Mesenchymal stem cell (in vitro differentiated cells and primary cell): Measurements from ENCODE around the gene SYNE4.

Experiments
- DNase-seq: peaks from one replicate; pipeline ENCODE4 v3.0.0-alpha.2; 2013
- H2AFZ ChIP-seq: one replicate; pipeline ENCODE4 v1.6.1; 2013; ENCODE audit warnings: low read depth, mild to moderate bottlenecking, control low read depth, inconsistent platforms, low read length, moderate library complexity
- H2AK5ac ChIP-seq: 2 replicates; pipeline ENCODE4 v1.6.1; 2013; ENCODE audit warnings: low read length, moderate library complexity, mild to moderate bottlenecking, inconsistent platforms; ENCODE audit not compliant: severe bottlenecking
- H2BK120ac ChIP-seq: one replicate; pipeline ENCODE4 v1.6.1; 2013; ENCODE audit warnings: low read depth, mild to moderate bottlenecking, inconsistent platforms, low read length, moderate library complexity
- H2BK12ac ChIP-seq, 2 experiments: one replicate each; pipeline ENCODE4 v1.6.1; 2013; ENCODE audit warnings: inconsistent platforms in 2 of 2, low read length in 2 of 2, mild to moderate bottlenecking in 2 of 2, moderate library complexity in 2 of 2, control low read depth in 1 of 2
- H2BK15ac ChIP-seq: one replicate; pipeline ENCODE4 v1.6.1; 2013; ENCODE audit warnings: mild to moderate bottlenecking, low read depth, inconsistent platforms; ENCODE audit not compliant: poor library complexity, severe bottlenecking
- H2BK5ac ChIP-seq: 2 replicates; pipeline ENCODE4 v1.6.1; 2013; ENCODE audit warnings: low read depth, mild to moderate bottlenecking, low read length, control low read depth, inconsistent platforms; ENCODE audit not compliant: poor library complexity, severe bottlenecking
- H3K14ac ChIP-seq, 2 experiments: one replicate each; pipeline ENCODE4 v1.6.1; 2013; ENCODE audit warnings: inconsistent platforms in 2 of 2, low read length in 2 of 2, control low read depth in 1 of 2, mild to moderate bottlenecking in 1 of 2, moderate library complexity in 1 of 2
- H3K18ac ChIP-seq, 2 experiments: one replicate each; pipeline ENCODE4 v1.6.1; 2013; ENCODE audit warnings: inconsistent platforms in 2 of 2, low read length in 2 of 2, control low read depth in 1 of 2, low read depth in 1 of 2, mild to moderate bottlenecking in 1 of 2
- H3K23ac ChIP-seq, 2 experiments: one replicate each; pipeline ENCODE4 v1.6.1; 2013; ENCODE audit warnings: inconsistent platforms in 2 of 2, low read length in 2 of 2, mild to moderate bottlenecking in 2 of 2, moderate library complexity in 2 of 2, control low read depth in 1 of 2
- H3K27ac ChIP-seq: 2 replicates; pipeline ENCODE4 v1.5.1; 2013; ENCODE audit warnings: mild to moderate bottlenecking, moderate library complexity, low read length, control low read depth, inconsistent platforms; ENCODE audit not compliant: poor library complexity, severe bottlenecking
- H3K27me3 ChIP-seq, 2 experiments: 2 replicates each; pipeline versions ENCODE4 v1.6.1 to v1.7.0; 2013; ENCODE audit warnings: low read length in 2 of 2, mild to moderate bottlenecking in 2 of 2, moderate library complexity in 2 of 2, control low read depth in 1 of 2, inconsistent platforms in 1 of 2; ENCODE audit not compliant: control insufficient read depth in 1 of 2, insufficient read depth in 1 of 2
- H3K36me3 ChIP-seq, 2 experiments: 2 replicates each; pipeline versions ENCODE4 v1.6.1 to v1.7.0; 2013; ENCODE audit warnings: low read length in 2 of 2, control low read depth in 1 of 2, inconsistent platforms in 1 of 2, low read depth in 1 of 2, mild to moderate bottlenecking in 1 of 2; ENCODE audit not compliant: insufficient read depth in 2 of 2, control insufficient read depth in 1 of 2
- H3K4ac ChIP-seq, 2 experiments: one replicate each; pipeline ENCODE4 v1.6.1; 2013; ENCODE audit warnings: inconsistent platforms in 2 of 2, low read length in 2 of 2, mild to moderate bottlenecking in 2 of 2, moderate library complexity in 2 of 2, control low read depth in 1 of 2, low read depth in 1 of 2
- H3K4me1 ChIP-seq: 2 replicates; pipeline ENCODE4 v1.6.1; 2013; ENCODE audit warnings: low read depth, low read length, control low read depth; ENCODE audit not compliant: control insufficient read depth, insufficient read depth
- H3K4me2 ChIP-seq: 2 replicates; pipeline ENCODE4 v1.6.1; 2013; ENCODE audit warnings: low read length, mild to moderate bottlenecking, inconsistent platforms; ENCODE audit not compliant: poor library complexity, severe bottlenecking
- H3K4me3 ChIP-seq, 2 experiments: 2 replicates each; pipeline versions ENCODE4 v1.5.1 to v1.7.0; 2013; ENCODE audit warnings: low read length in 2 of 2, mild to moderate bottlenecking in 2 of 2, control low read depth in 1 of 2, low read depth in 1 of 2; ENCODE audit not compliant: insufficient read depth in 1 of 2
- H3K79me1 ChIP-seq: replicated peaks from 2 replicates; pipeline ENCODE4 v1.6.1; 2013; ENCODE audit warnings: mild to moderate bottlenecking, control low read depth, low read length, inconsistent platforms; ENCODE audit not compliant: poor library complexity, severe bottlenecking
- H3K9ac ChIP-seq: 2 replicates; pipeline ENCODE4 v1.7.0; 2013; ENCODE audit warnings: mild to moderate bottlenecking, low read length, moderate library complexity
- H3K9me3 ChIP-seq: 2 replicates; pipeline ENCODE4 v1.7.0; 2013; ENCODE audit warnings: mild to moderate bottlenecking, low read length; ENCODE audit not compliant: control insufficient read depth
- H4K8ac ChIP-seq: one replicate; pipeline ENCODE4 v1.6.1; 2013; ENCODE audit warnings: inconsistent platforms, mild to moderate bottlenecking, low read length, moderate library complexity
- H4K91ac ChIP-seq: one replicate; pipeline ENCODE4 v1.6.1; 2013; ENCODE audit warnings: mild to moderate bottlenecking, low read length, inconsistent platforms
- WGBS: methylation state at CpG from one replicate; pipeline ENCODE4 v1.1.7; 2013; ENCODE audit warnings: mixed read lengths; 5-methylcytosine and 5-hydroxymethylcytosine counted together

SYNE4 gene

GRCh38 chr19:36040495-36040894 is 31.9 kb upstream of the SYNE4 start:
- Histone ChIP-seq H3K4me1 (peaks cover 6% of the 10 kb centered on the region), H2AFZ (no peak overlapping the region), H3K23ac (no peak overlapping the region), H3K9ac (no peak overlapping the region), H4K8ac (no peak overlapping the region), H3K27me3 (no peaks in the 10 kb centered on the region), H4K91ac (no peak overlapping the region), H2BK5ac (no peak overlapping the region), H3K79me1 (peaks cover 3% of the 10 kb centered on the region), H3K4me3 (no peak overlapping the region), H3K4ac (no peak overlapping the region), H2BK120ac (no peak overlapping the region), H2BK15ac (no peak overlapping the region), H3K36me3 (peaks cover 8 to 11% of the 10 kb centered on the region in 2 experiments), H3K4me2 (no peak overlapping the region), H2AK5ac (no peak overlapping the region), H3K18ac (no peak overlapping the region), H2BK12ac (no peak overlapping the region), H3K27ac (no peak overlapping the region), H3K9me3 (no peaks in the 10 kb centered on the region), H3K14ac (no peak overlapping the region)
- no peak for DNase-seq
- 92% methylated on average over 2 of the region's 6 CpGs for WGBS

GRCh38 chr19:36032251-36033104 is 23.9 kb upstream of the SYNE4 start, which contains the start of gene CLIP3:
Gene CLIP3, minus strand, starts transcription at chr19:36032873. Its CDS starts 516 bp downstream, at chr19:36032357.
- Histone ChIP-seq H4K91ac (peak within 1 kb of the TSS; percentile 84), H2BK12ac (peak within 1 kb of the TSS in 1 of 2 experiments; percentile 43), H3K4ac (peak within 1 kb of the TSS; percentile 81 to 94), H3K14ac (peak within 1 kb of the TSS in 1 of 2 experiments; percentile 94), H2AK5ac (no peak within 1 kb of the TSS), H4K8ac (peak within 1 kb of the TSS; percentile 93), H3K27me3 (no peaks in the 10 kb centered on the region), H3K4me3 (peak within 1 kb of the TSS; percentile 86 to 87), H3K9me3 (no peaks in the 10 kb centered on the region), H3K18ac (peak within 1 kb of the TSS; percentile 23 to 95), H3K79me1 (peaks cover 17% of the 10 kb centered on the region), H2BK5ac (no peak within 1 kb of the TSS), H2BK120ac (peak within 1 kb of the TSS; percentile 46), H3K23ac (no peak within 1 kb of the TSS), H2BK15ac (peak within 1 kb of the TSS; percentile 60), H2AFZ (peak within 1 kb of the TSS; percentile 99), H3K4me2 (peak within 1 kb of the TSS; percentile 95), H3K27ac (no peak within 1 kb of the TSS), H3K36me3 (peaks cover 21 to 22% of the 10 kb centered on the region in 2 experiments), H3K9ac (peak within 1 kb of the TSS; percentile 89), H3K4me1 (peaks cover 7% of the 10 kb centered on the region)
- 7% methylated on average over 31 of the region's 51 CpGs for WGBS
- peak; percentile 73 for DNase-seq

GRCh38 chr19:36031308-36031707 is 22.7 kb upstream of the SYNE4 start:
- no peak overlapping the region for H4K91ac ChIP-seq
- DNase-seq: no peak
- no peak overlapping the region for H2BK5ac ChIP-seq
- H3K9ac ChIP-seq: peak overlapping the region; percentile 89
- no peak overlapping the region for H3K4ac ChIP-seq
- H2AK5ac ChIP-seq: no peak overlapping the region
- no peaks in the 10 kb centered on the region for H3K9me3 ChIP-seq
- H2BK12ac ChIP-seq: no peak overlapping the region
- H3K36me3 ChIP-seq: peaks cover 29 to 34% of the 10 kb centered on the region in 2 experiments
- H3K4me3 ChIP-seq: peak overlapping the region in 1 of 2 experiments; percentile 87
- H3K23ac ChIP-seq: no peak overlapping the region
- H3K79me1 ChIP-seq: peaks cover 18% of the 10 kb centered on the region
- no peak overlapping the region for H2BK15ac ChIP-seq
- 91% methylated on average over 6 of the region's 6 CpGs for WGBS
- H3K14ac ChIP-seq: no peak overlapping the region
- no peak overlapping the region for H3K18ac ChIP-seq
- peaks cover 7% of the 10 kb centered on the region for H3K4me1 ChIP-seq
- H3K27ac ChIP-seq: no peak overlapping the region
- no peak overlapping the region for H4K8ac ChIP-seq
- no peak overlapping the region for H2AFZ ChIP-seq
- H3K27me3 ChIP-seq: no peaks in the 10 kb centered on the region
- H2BK120ac ChIP-seq: no peak overlapping the region
- peak overlapping the region; percentile 54 for H3K4me2 ChIP-seq

GRCh38 chr19:36030264-36031148 is 21.9 kb upstream of the SYNE4 start:
- H2BK5ac ChIP-seq: no peak overlapping the region
- H3K4me2 ChIP-seq: no peak overlapping the region
- no peak overlapping the region for H3K27ac ChIP-seq
- H4K91ac ChIP-seq: no peak overlapping the region
- no peak overlapping the region for H3K4me3 ChIP-seq
- WGBS: 96% methylated on average over 4 of the region's 8 CpGs
- no peaks in the 10 kb centered on the region for H3K9me3 ChIP-seq
- H3K4me1 ChIP-seq: peaks cover 7% of the 10 kb centered on the region
- H2AK5ac ChIP-seq: no peak overlapping the region
- H3K4ac ChIP-seq: no peak overlapping the region
- H3K14ac ChIP-seq: no peak overlapping the region
- H3K18ac ChIP-seq: no peak overlapping the region
- peaks cover 20% of the 10 kb centered on the region for H3K79me1 ChIP-seq
- peaks cover 36 to 41% of the 10 kb centered on the region in 2 experiments for H3K36me3 ChIP-seq
- no peak overlapping the region for H2BK120ac ChIP-seq
- H3K9ac ChIP-seq: no peak overlapping the region
- H2BK15ac ChIP-seq: no peak overlapping the region
- H4K8ac ChIP-seq: no peak overlapping the region
- H3K23ac ChIP-seq: no peak overlapping the region
- no peak overlapping the region for H2AFZ ChIP-seq
- H3K27me3 ChIP-seq: no peaks in the 10 kb centered on the region
- H2BK12ac ChIP-seq: no peak overlapping the region
- DNase-seq: no peak
